GM21619 (cell line): Measurements from ENCODE around the gene CCT8.
"Not testable (repeated sequence)": the region's sequence is repeated elsewhere in the genome, so short reads cannot be mapped to it uniquely, and the experiment has no call there.

Experiments used
- ATAC-seq: cut with Tn5 transposase; IDR thresholded peaks from one replicate; pipeline ENCODE4 v1.9.1; 2021; ENCODE audit not compliant: unreplicated experiment

Gene CCT8

GRCh38 chr21:29022166-29022565 is 51.3 kb downstream of the CCT8 start:
- ATAC-seq, result no peak

GRCh38 chr21:29018540-29018939 is 54.9 kb downstream of the CCT8 start:
- peak; percentile 17 for ATAC-seq

DNA sequence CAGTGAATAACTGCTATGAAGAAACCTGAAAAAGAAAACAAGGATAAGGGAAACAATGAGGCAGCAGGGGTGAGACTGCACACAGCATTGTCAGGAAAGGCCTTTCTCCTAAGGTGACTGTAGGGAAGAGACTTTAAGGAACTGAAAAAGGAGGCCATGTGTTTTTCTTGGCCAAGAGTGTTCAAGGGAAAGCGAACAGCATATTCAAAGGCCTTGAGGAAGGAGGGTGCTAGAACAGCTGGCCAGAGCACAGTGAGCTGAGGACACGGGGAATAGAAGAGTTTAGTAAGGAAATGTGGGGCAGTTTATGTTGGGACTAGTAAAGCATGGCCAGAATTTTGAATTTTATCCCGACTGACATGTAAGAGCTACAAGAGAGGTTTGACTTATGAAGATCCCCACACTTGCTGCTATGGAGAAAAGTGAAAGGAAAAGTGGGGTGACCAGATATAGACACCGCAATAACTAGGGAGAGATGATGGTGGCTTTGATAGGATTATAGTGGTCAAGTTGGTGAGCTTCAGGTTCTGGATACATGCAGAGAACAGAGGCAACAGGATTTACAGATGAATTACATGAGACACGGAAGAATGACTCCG is 55.7 kb downstream of the CCT8 start:
- no peak for ATAC-seq

DNA sequence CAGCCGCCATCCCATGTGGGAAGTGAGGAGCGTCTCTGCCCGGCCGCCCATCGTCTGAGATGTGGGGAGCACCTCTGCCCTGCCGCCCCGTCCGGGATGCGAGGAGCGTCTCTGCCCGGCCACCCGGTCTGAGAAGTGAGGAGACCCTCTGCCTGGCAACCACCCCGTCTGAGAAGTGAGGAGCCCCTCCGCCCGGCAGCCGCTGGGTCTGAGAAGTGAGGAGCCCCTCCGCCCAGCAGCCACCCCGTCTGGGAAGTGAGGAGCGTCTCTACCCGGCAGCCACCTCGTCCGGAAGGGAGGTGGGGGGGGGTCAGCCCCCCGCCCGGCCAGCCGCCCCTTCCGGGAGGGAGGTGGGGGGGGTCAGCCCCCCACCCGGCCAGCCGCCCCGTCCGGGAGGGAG is 62.2 kb downstream of the CCT8 start:
- ATAC-seq, result not testable (repeated sequence)

DNA sequence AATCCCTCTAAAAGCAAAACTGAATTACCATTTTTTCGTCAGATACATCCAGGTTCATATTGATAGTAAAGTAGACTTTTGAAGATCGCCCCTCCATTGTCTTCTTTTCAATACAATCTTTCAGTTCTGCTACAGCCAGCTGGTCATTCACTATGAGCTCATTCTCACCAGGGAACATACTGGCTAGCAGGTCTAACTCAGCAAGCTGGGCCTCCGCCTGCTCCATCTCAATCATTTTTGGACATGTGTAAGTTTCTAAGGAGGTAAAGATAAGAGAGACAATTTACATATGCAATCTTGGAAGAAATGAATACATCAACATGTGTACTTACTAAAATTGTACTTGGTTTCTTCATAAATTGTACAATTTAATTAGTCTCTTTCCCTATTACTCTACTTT is 65.1 kb downstream of the CCT8 start:
- no peak for ATAC-seq

- ATAC-seq, result no peak
These were observed 65.6 kb downstream of the CCT8 start for GRCh38 chr21:29007810-29008209.

DNA sequence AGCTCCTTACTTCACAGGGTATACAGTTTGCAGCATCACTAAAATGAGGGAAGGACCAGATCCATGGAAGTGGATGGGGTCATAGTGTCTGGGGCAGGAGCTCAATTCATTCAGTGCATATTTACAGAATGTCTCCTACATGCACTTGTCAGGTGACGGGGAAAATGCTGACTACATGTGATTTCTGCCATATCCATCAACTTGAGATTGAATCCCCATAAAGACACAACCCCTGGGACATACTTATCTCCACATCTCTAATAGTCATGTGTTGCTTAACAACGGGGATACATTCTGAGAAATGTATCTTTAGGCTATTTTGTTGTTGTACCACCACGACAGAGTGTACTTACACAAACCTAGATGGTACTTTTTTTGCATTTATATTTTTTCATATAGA is 66.3 kb downstream of the CCT8 start:
- no peak for ATAC-seq
